ENCODE data around the gene ENKD1. TPM values are rescaled to one million over a fixed set of nuclear protein-coding genes. Genes with fewer than 3 reads are reported as not detected.

The ENKD1 gene
- total RNA-seq, 1 donor from 2014 or later = 24.0 TPM

- Histone ChIP-seq H3K4me3 (ENCODE audit: low read depth, low read length) (no peak overlapping the region), H3K27me3 (ENCODE audit: control insufficient read depth, insufficient read depth, low read length) (peaks cover 31% of the 10 kb centered on the region), H3K36me3 (ENCODE audit: control insufficient read depth, insufficient read depth, low read length) (no peaks in the 10 kb centered on the region)
- no peak for TF ChIP-seq CTCF (IDR thresholded peaks at IDR 0.05; ENCODE audit: insufficient read depth, low read length, poor library complexity, severe bottlenecking)
- DNase-seq (ENCODE audit: low read depth) = no peak
Measured at GRCh38 chr16:67656344-67657016, 10.1 kb downstream of the ENKD1 start.

- TF ChIP-seq CTCF (IDR thresholded peaks at IDR 0.05; ENCODE audit: insufficient read depth, low read length, poor library complexity, severe bottlenecking) = no peak
- no peak overlapping the region for H3K4me3 ChIP-seq (ENCODE audit: low read depth, low read length)
- no peak for DNase-seq (ENCODE audit: low read depth)
Measured at GRCh38 chr16:67655363-67655762, 11.2 kb downstream of the ENKD1 start.

GRCh38 chr16:67654403-67654911 lies 12.1 kb downstream of the ENKD1 start:
- DNase-seq (ENCODE audit: low read depth) = no peak
- H3K27me3 ChIP-seq (ENCODE audit: control insufficient read depth, insufficient read depth, low read length) = peaks cover 51% of the 10 kb centered on the region
- no peak overlapping the region for H3K4me3 ChIP-seq (ENCODE audit: low read depth, low read length)
- H3K36me3 ChIP-seq (ENCODE audit: control insufficient read depth, insufficient read depth, low read length) = no peaks in the 10 kb centered on the region
- no peak for TF ChIP-seq CTCF (IDR thresholded peaks at IDR 0.05; ENCODE audit: insufficient read depth, low read length, poor library complexity, severe bottlenecking)

More at GRCh38 chr16:67655363-67655762, 11.2 kb downstream of the ENKD1 start:
- H3K27me3 ChIP-seq (ENCODE audit: control insufficient read depth, insufficient read depth, low read length) = peaks cover 42% of the 10 kb centered on the region
- no peaks in the 10 kb centered on the region for H3K36me3 ChIP-seq (ENCODE audit: control insufficient read depth, insufficient read depth, low read length)

- DNase-seq (ENCODE audit: low read depth) = no peak
- H3K4me3 ChIP-seq (ENCODE audit: low read depth, low read length) = peak overlapping the region; percentile 29
- no peaks in the 10 kb centered on the region for H3K36me3 ChIP-seq (ENCODE audit: control insufficient read depth, insufficient read depth, low read length)
- H3K27me3 ChIP-seq (ENCODE audit: control insufficient read depth, insufficient read depth, low read length) = peaks cover 57% of the 10 kb centered on the region
- no peak for TF ChIP-seq CTCF (IDR thresholded peaks at IDR 0.05; ENCODE audit: insufficient read depth, low read length, poor library complexity, severe bottlenecking)
Measured at GRCh38 chr16:67653789-67654402, 12.7 kb downstream of the ENKD1 start.

GRCh38 chr16:67653128-67653788 lies 13.3 kb downstream of the ENKD1 start:
- Histone ChIP-seq H3K4me3 (ENCODE audit: low read depth, low read length) (peak overlapping the region; percentile 29), H3K27me3 (ENCODE audit: control insufficient read depth, insufficient read depth, low read length) (peaks cover 63% of the 10 kb centered on the region), H3K36me3 (ENCODE audit: control insufficient read depth, insufficient read depth, low read length) (no peaks in the 10 kb centered on the region)
- no peak for DNase-seq (ENCODE audit: low read depth)
- TF ChIP-seq CTCF (IDR thresholded peaks at IDR 0.05; ENCODE audit: insufficient read depth, low read length, poor library complexity, severe bottlenecking) = peak; percentile 15

Data from kidney epithelial cell (primary cell).